Immature natural killer cell (primary cell): ENCODE results near the gene RAB42. TPM values are rescaled to one million over a fixed set of nuclear protein-coding genes. Genes with fewer than 3 reads are reported as not detected.
"Not testable (repeated sequence)": the region's sequence is repeated elsewhere in the genome, so short reads cannot be mapped to it uniquely, and the experiment has no call there.

Source experiments
- DNase-seq, 3 donors: peaks; one replicate each; pipeline ENCODE4 v3.0.0; 2022; ENCODE audit warnings: mixed read lengths in 1 of 3
- H3K27ac Mint-ChIP-seq, 6 donors: one replicate each; pipeline ENCODE4 v1.8.0; 2020; ENCODE audit warnings: mixed read lengths in 6 of 6, mild to moderate bottlenecking in 5 of 6, inconsistent platforms in 4 of 6, moderate library complexity in 3 of 6
- H3K27me3 Mint-ChIP-seq, 3 donors: one replicate each; pipeline ENCODE4 v1.8.0; 2020 to 2021; ENCODE audit warnings: low read depth in 3 of 3, mild to moderate bottlenecking in 3 of 3, mixed read lengths in 3 of 3, moderate library complexity in 3 of 3, inconsistent platforms in 1 of 3
- H3K36me3 Mint-ChIP-seq, 3 donors: one replicate each; pipeline ENCODE4 v1.8.0; 2020; ENCODE audit warnings: mixed read lengths in 3 of 3, inconsistent platforms in 2 of 3, mild to moderate bottlenecking in 2 of 3
- H3K4me1 Mint-ChIP-seq, 2 donors: one replicate each; pipeline ENCODE4 v1.8.0; 2020; ENCODE audit warnings: inconsistent platforms in 2 of 2, mild to moderate bottlenecking in 2 of 2, mixed read lengths in 2 of 2, moderate library complexity in 1 of 2
- H3K4me3 Mint-ChIP-seq, 5 donors: one replicate each; pipeline ENCODE4 v1.8.0; 2020; ENCODE audit warnings: mild to moderate bottlenecking in 5 of 5, mixed read lengths in 5 of 5, inconsistent platforms in 3 of 5, moderate library complexity in 3 of 5
- H3K9me3 Mint-ChIP-seq, 6 donors: one replicate each; pipeline ENCODE4 v1.8.0; 2020; ENCODE audit warnings: mild to moderate bottlenecking in 6 of 6, mixed read lengths in 6 of 6, inconsistent platforms in 4 of 6, moderate library complexity in 3 of 6
- polyA plus RNA-seq, 3 donors: library from polyadenylated mRNA; unstranded; fragments of 300-500 nt; fragmentation: Illumina TruSeq; gene quantifications; one replicate each; pipeline ENCODE4 v1.2.3, GENCODE V29; 2021

The RAB42 gene
- polyA plus RNA-seq, 3 donors from 2014 or later: not detected

GRCh38 chr1:28595412-28596191, 3.5 kb downstream of the RAB42 start:
- Mint-ChIP-seq H3K9me3 (no peaks in the 10 kb centered on the region), H3K36me3 (peaks cover 4 to 13% (median 7%) of the 10 kb centered on the region in 3 donors), H3K4me3 (peak overlapping the region in 1 of 5 donors; percentile 34), H3K4me1 (peaks cover 0 to 10% of the 10 kb centered on the region in 2 donors), H3K27me3 (peaks cover 0 to 2% (median 0%) of the 10 kb centered on the region in 3 donors), H3K27ac (no peak overlapping the region)
- no peak for DNase-seq

GRCh38 chr1:28596276-28596675, 4.2 kb downstream of the RAB42 start:
- peaks cover 0 to 10% of the 10 kb centered on the region in 2 donors for H3K4me1 Mint-ChIP-seq
- peaks cover 4 to 13% (median 7%) of the 10 kb centered on the region in 3 donors for H3K36me3 Mint-ChIP-seq
- not testable (repeated sequence) for H3K9me3 Mint-ChIP-seq, DNase-seq, H3K4me3 Mint-ChIP-seq, H3K27ac Mint-ChIP-seq, H3K27me3 Mint-ChIP-seq

- no peak for DNase-seq
- Mint-ChIP-seq H3K27ac (no peak overlapping the region), H3K36me3 (peaks cover 8 to 30% (median 14%) of the 10 kb centered on the region in 3 donors), H3K4me3 (no peak overlapping the region), H3K9me3 (no peaks in the 10 kb centered on the region), H3K4me1 (no peaks in the 10 kb centered on the region), H3K27me3 (no peaks in the 10 kb centered on the region)
These were observed 9.6 kb downstream of the RAB42 start for GRCh38 chr1:28601696-28602095.

GRCh38 chr1:28602536-28603439, 10.7 kb downstream of the RAB42 start:
- H3K9me3 Mint-ChIP-seq: no peaks in the 10 kb centered on the region
- peaks cover 8 to 30% (median 18%) of the 10 kb centered on the region in 3 donors for H3K36me3 Mint-ChIP-seq
- H3K27ac Mint-ChIP-seq: no peak overlapping the region
- H3K4me1 Mint-ChIP-seq: no peaks in the 10 kb centered on the region
- no peaks in the 10 kb centered on the region for H3K27me3 Mint-ChIP-seq
- DNase-seq: peak; percentile 14 to 21 (median 16)
- no peak overlapping the region for H3K4me3 Mint-ChIP-seq

- DNase-seq: no peak
- Mint-ChIP-seq H3K27me3 (no peaks in the 10 kb centered on the region), H3K4me3 (no peak overlapping the region), H3K27ac (no peak overlapping the region), H3K9me3 (no peaks in the 10 kb centered on the region), H3K4me1 (no peaks in the 10 kb centered on the region), H3K36me3 (peaks cover 8 to 25% (median 18%) of the 10 kb centered on the region in 3 donors)
These were observed 12.3 kb downstream of the RAB42 start for GRCh38 chr1:28604411-28604810.

- Mint-ChIP-seq H3K4me3 (no peak overlapping the region), H3K4me1 (no peaks in the 10 kb centered on the region), H3K36me3 (peaks cover 8 to 26% (median 22%) of the 10 kb centered on the region in 3 donors), H3K27ac (no peak overlapping the region), H3K27me3 (no peaks in the 10 kb centered on the region), H3K9me3 (no peaks in the 10 kb centered on the region)
- no peak for DNase-seq
These were observed 12.9 kb downstream of the RAB42 start for GRCh38 chr1:28604962-28605361.

- no peak overlapping the region for H3K4me3 Mint-ChIP-seq
- H3K27me3 Mint-ChIP-seq: no peaks in the 10 kb centered on the region
- DNase-seq: no peak
These were observed 14.7 kb downstream of the RAB42 start for GRCh38 chr1:28606771-28607170.

GRCh38 chr1:28613175-28613574, 21.1 kb downstream of the RAB42 start:
- no peak for DNase-seq
- no peak overlapping the region for H3K27ac Mint-ChIP-seq
- no peak overlapping the region for H3K4me3 Mint-ChIP-seq
- H3K4me1 Mint-ChIP-seq: no peaks in the 10 kb centered on the region
- peaks cover 10 to 31% (median 24%) of the 10 kb centered on the region in 3 donors for H3K36me3 Mint-ChIP-seq
- no peaks in the 10 kb centered on the region for H3K27me3 Mint-ChIP-seq
- no peaks in the 10 kb centered on the region for H3K9me3 Mint-ChIP-seq

More at GRCh38 chr1:28606771-28607170, 14.7 kb downstream of the RAB42 start:
- Mint-ChIP-seq H3K36me3 (peaks cover 3 to 26% (median 24%) of the 10 kb centered on the region in 3 donors), H3K4me1 (no peaks in the 10 kb centered on the region), H3K27ac (no peak overlapping the region), H3K9me3 (no peaks in the 10 kb centered on the region)

- Mint-ChIP-seq H3K27me3 (peaks cover 0 to 2% (median 0%) of the 10 kb centered on the region in 3 donors), H3K4me1 (peaks cover 9 to 18% of the 10 kb centered on the region in 2 donors), H3K36me3 (no peaks in the 10 kb centered on the region), H3K9me3 (no peaks in the 10 kb centered on the region), H3K27ac (no peak overlapping the region), H3K4me3 (no peak overlapping the region)
- no peak for DNase-seq
These were observed 39.6 kb downstream of the RAB42 start for GRCh38 chr1:28631713-28632112.

- H3K9me3 Mint-ChIP-seq: no peaks in the 10 kb centered on the region
- no peak overlapping the region for H3K4me3 Mint-ChIP-seq
- no peaks in the 10 kb centered on the region for H3K36me3 Mint-ChIP-seq
- no peak for DNase-seq
- H3K27me3 Mint-ChIP-seq: peaks cover 0 to 2% (median 0%) of the 10 kb centered on the region in 3 donors
- peak overlapping the region in 2 of 6 donors; percentile 27 to 50 for H3K27ac Mint-ChIP-seq
- peaks cover 9 to 18% of the 10 kb centered on the region in 2 donors for H3K4me1 Mint-ChIP-seq
These were observed 40.5 kb downstream of the RAB42 start for GRCh38 chr1:28632560-28632959.

GRCh38 chr1:28640766-28641165, 48.7 kb downstream of the RAB42 start:
- DNase-seq: no peak
- Mint-ChIP-seq H3K27ac (peak overlapping the region in 1 of 6 donors; percentile 35), H3K9me3 (no peaks in the 10 kb centered on the region), H3K4me3 (peak overlapping the region; percentile 36 to 99 (median 55)), H3K4me1 (peaks cover 52 to 56% of the 10 kb centered on the region in 2 donors), H3K36me3 (no peaks in the 10 kb centered on the region), H3K27me3 (peaks cover 2 to 21% (median 11%) of the 10 kb centered on the region in 3 donors)

- Mint-ChIP-seq H3K4me1 (peaks cover 48 to 50% of the 10 kb centered on the region in 2 donors), H3K27me3 (peaks cover 2 to 21% (median 11%) of the 10 kb centered on the region in 3 donors), H3K4me3 (peak overlapping the region; percentile 97 to 100 (median 98)), H3K36me3 (no peaks in the 10 kb centered on the region), H3K9me3 (no peaks in the 10 kb centered on the region), H3K27ac (peak overlapping the region; percentile 97 to 100 (median 98))
- DNase-seq: no peak
These were observed 50.2 kb downstream of the RAB42 start for GRCh38 chr1:28642056-28642846.
